ENCODE measurements around the gene SUCLG2.

DNA sequence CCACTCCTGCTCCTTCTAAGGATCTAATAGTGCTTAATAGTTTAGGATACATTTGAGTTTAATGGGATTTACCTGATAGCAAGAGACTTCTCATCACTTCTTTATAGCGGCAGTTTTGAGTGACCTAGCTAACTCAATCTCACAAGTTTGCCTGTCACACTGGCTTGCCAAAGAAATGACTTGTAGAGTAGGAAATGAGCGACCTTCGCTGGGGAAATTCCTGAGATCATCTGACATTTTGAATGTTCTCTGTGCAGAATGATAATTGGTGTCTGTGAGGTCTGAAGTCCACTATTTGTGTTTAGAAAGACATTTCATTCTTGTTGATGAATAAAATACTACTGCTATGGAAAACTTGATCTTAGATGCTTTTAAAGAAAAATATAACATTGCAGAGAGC, 30.3 kb downstream of the SUCLG2 start:
- TF ChIP-seq, protein P1, sequence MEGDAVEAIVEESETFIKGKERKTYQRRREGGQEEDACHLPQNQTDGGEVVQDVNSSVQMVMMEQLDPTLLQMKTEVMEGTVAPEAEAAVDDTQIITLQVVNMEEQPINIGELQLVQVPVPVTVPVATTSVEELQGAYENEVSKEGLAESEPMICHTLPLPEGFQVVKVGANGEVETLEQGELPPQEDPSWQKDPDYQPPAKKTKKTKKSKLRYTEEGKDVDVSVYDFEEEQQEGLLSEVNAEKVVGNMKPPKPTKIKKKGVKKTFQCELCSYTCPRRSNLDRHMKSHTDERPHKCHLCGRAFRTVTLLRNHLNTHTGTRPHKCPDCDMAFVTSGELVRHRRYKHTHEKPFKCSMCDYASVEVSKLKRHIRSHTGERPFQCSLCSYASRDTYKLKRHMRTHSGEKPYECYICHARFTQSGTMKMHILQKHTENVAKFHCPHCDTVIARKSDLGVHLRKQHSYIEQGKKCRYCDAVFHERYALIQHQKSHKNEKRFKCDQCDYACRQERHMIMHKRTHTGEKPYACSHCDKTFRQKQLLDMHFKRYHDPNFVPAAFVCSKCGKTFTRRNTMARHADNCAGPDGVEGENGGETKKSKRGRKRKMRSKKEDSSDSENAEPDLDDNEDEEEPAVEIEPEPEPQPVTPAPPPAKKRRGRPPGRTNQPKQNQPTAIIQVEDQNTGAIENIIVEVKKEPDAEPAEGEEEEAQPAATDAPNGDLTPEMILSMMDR (conservative IDR thresholded peaks at IDR 0.05 in 1 of 2, IDR thresholded peaks at IDR 0.05 in 1 of 2; ENCODE audit: extremely low read depth in 1 of 2, insufficient read depth in 1 of 2, low read depth in 1 of 2, low read length in 2 of 2): no peak
- TF ChIP-seq EZH2 (IDR thresholded peaks at IDR 0.05; ENCODE audit: borderline replicate concordance, low read length): no peak
